Trophoblast cell (in vitro differentiated cells and primary cell): ENCODE results near the gene MRPS7.
"Not testable (repeated sequence)": the region's sequence is repeated elsewhere in the genome, so short reads cannot be mapped to it uniquely, and the experiment has no call there.

Experiments
- DNase-seq, 2 donors: peaks; one replicate each; pipeline ENCODE4 v3.0.0-alpha.2; 2016
- H2AFZ ChIP-seq: 2 replicates; pipeline ENCODE4 v1.6.1; 2013; ENCODE audit warnings: low read length, moderate library complexity, mild to moderate bottlenecking; ENCODE audit not compliant: insufficient read depth, poor library complexity
- H2AK5ac ChIP-seq: 2 replicates; pipeline ENCODE4 v1.6.1; 2013; ENCODE audit warnings: mild to moderate bottlenecking, low read length
- H2BK120ac ChIP-seq: 2 replicates; pipeline ENCODE4 v1.6.1; 2013; ENCODE audit warnings: low read length, mild to moderate bottlenecking, moderate library complexity; ENCODE audit not compliant: insufficient read depth, poor library complexity
- H2BK12ac ChIP-seq: 2 replicates; pipeline ENCODE4 v1.6.1; 2013; ENCODE audit warnings: mild to moderate bottlenecking, low read length, moderate library complexity
- H2BK5ac ChIP-seq: 2 replicates; pipeline ENCODE4 v1.6.1; 2013; ENCODE audit warnings: low read length, low read depth, moderate library complexity, mild to moderate bottlenecking; ENCODE audit not compliant: poor library complexity
- H3K14ac ChIP-seq: 2 replicates; pipeline ENCODE4 v1.6.1; 2013; ENCODE audit warnings: mild to moderate bottlenecking, low read length
- H3K18ac ChIP-seq: 2 replicates; pipeline ENCODE4 v1.6.1; 2013; ENCODE audit warnings: mild to moderate bottlenecking, low read length
- H3K23ac ChIP-seq: 2 replicates; pipeline ENCODE4 v1.6.1; 2013; ENCODE audit warnings: low read length
- H3K27ac ChIP-seq: 2 replicates; pipeline ENCODE4 v1.5.1; 2013; ENCODE audit warnings: low read depth, mild to moderate bottlenecking, inconsistent platforms, low read length, moderate library complexity
- H3K27me3 ChIP-seq: 2 replicates; pipeline ENCODE4 v1.6.1; 2013; ENCODE audit warnings: inconsistent platforms, mild to moderate bottlenecking, low read length, moderate library complexity; ENCODE audit not compliant: insufficient read depth
- H3K36me3 ChIP-seq, 2 experiments: 1 replicate in 1 of 2; 2 replicates in 1 of 2; pipeline ENCODE4 v1.6.1; 2013; ENCODE audit warnings: low read length in 2 of 2, mild to moderate bottlenecking in 2 of 2, moderate library complexity in 1 of 2; ENCODE audit not compliant: insufficient read depth in 2 of 2, control insufficient read depth in 1 of 2
- H3K4ac ChIP-seq: 2 replicates; pipeline ENCODE4 v1.6.1; 2013; ENCODE audit warnings: low read depth, mild to moderate bottlenecking, low read length, moderate library complexity
- H3K4me1 ChIP-seq, 2 experiments: 1 replicate in 1 of 2; 2 replicates in 1 of 2; pipeline ENCODE4 v1.6.1; 2013; ENCODE audit warnings: low read length in 2 of 2, mild to moderate bottlenecking in 2 of 2, moderate library complexity in 1 of 2; ENCODE audit not compliant: insufficient read depth in 2 of 2, control insufficient read depth in 1 of 2
- H3K4me2 ChIP-seq: 2 replicates; pipeline ENCODE4 v1.6.1; 2013; ENCODE audit warnings: inconsistent platforms, mild to moderate bottlenecking, low read length, moderate library complexity
- H3K4me3 ChIP-seq: 2 replicates; pipeline ENCODE4 v1.5.1; 2013; ENCODE audit warnings: mild to moderate bottlenecking, low read depth, low read length, inconsistent platforms
- H3K79me1 ChIP-seq: one replicate; pipeline ENCODE4 v1.6.1; 2013; ENCODE audit warnings: low read length
- H3K79me2 ChIP-seq: 2 replicates; pipeline ENCODE4 v1.6.1; 2013; ENCODE audit warnings: low read length, mild to moderate bottlenecking; ENCODE audit not compliant: control insufficient read depth, insufficient read depth, poor library complexity
- H3K9ac ChIP-seq: 2 replicates; pipeline ENCODE4 v1.6.1; 2013; ENCODE audit warnings: mild to moderate bottlenecking, low read length
- H3K9me3 ChIP-seq: 2 replicates; pipeline ENCODE4 v1.6.1; 2013; ENCODE audit warnings: low read depth, mild to moderate bottlenecking, control low read depth, inconsistent platforms, low read length; ENCODE audit not compliant: insufficient read depth
- H4K12ac ChIP-seq: 2 replicates; pipeline ENCODE4 v1.6.1; 2013; ENCODE audit warnings: low read depth, mild to moderate bottlenecking, low read length, moderate library complexity
- H4K8ac ChIP-seq: 2 replicates; pipeline ENCODE4 v1.6.1; 2013; ENCODE audit warnings: low read depth, mild to moderate bottlenecking, low read length, moderate library complexity
- H4K91ac ChIP-seq: one replicate; pipeline ENCODE4 v1.6.1; 2013; ENCODE audit warnings: low read depth, mild to moderate bottlenecking, low read length, moderate library complexity
- WGBS: extraction: QIAGEN DNeasy Blood & Tissue Kit; methylation state at CpG from one replicate; pipeline ENCODE4 v1.1.7; 2013; ENCODE audit warnings: missing lambda C conversion rate; ENCODE audit not compliant: insufficient read length, insufficient coverage; ENCODE audit errors: extremely low coverage; 5-methylcytosine and 5-hydroxymethylcytosine counted together

MRPS7 gene

DNA sequence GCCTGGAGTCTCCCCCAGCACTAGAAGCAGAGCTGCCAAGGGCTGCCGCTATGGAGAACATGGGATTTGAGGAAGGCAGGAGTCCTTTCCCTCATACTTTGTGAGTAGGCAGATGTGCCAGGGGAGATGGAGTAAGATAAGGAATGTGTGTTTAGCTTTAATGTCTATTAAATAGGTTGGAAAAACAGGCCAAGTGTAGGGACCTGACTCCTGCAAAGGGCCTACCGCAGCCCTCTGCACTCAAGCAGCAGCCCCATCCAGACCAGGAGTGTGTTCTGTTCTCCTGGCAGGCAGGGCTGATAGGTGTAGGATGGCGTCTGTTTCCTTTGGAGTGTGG is 11.1 kb downstream of the MRPS7 start:
- H3K14ac ChIP-seq: no peak overlapping the region
- no peak overlapping the region for H4K8ac ChIP-seq
- peaks cover 2% of the 10 kb centered on the region for H3K9me3 ChIP-seq
- H3K4me1 ChIP-seq: peaks cover 4 to 10% of the 10 kb centered on the region in 2 experiments
- H2AFZ ChIP-seq: no peak overlapping the region
- no peak overlapping the region for H2BK120ac ChIP-seq
- WGBS: no CpG with 5 or more reads among the region's 3 CpGs
- no peaks in the 10 kb centered on the region for H3K27me3 ChIP-seq
- H3K79me1 ChIP-seq: peaks cover 10% of the 10 kb centered on the region
- H3K4me3 ChIP-seq: no peak overlapping the region
- no peak overlapping the region for H3K4ac ChIP-seq
- peaks cover 3% of the 10 kb centered on the region in 2 experiments for H3K36me3 ChIP-seq
- H3K4me2 ChIP-seq: no peak overlapping the region
- no peak overlapping the region for H4K12ac ChIP-seq
- H4K91ac ChIP-seq: no peak overlapping the region
- H2BK5ac ChIP-seq: no peak overlapping the region
- no peak overlapping the region for H3K18ac ChIP-seq
- no peak overlapping the region for H2BK12ac ChIP-seq
- H3K9ac ChIP-seq: no peak overlapping the region
- peaks cover 5% of the 10 kb centered on the region for H3K79me2 ChIP-seq
- no peak overlapping the region for H3K23ac ChIP-seq
- no peak overlapping the region for H2AK5ac ChIP-seq
- DNase-seq: no peak
- H3K27ac ChIP-seq: no peak overlapping the region

GRCh38 chr17:75273977-75274708 is 12.5 kb downstream of the MRPS7 start:
- Histone ChIP-seq H2BK5ac (no peak overlapping the region), H3K4me3 (no peak overlapping the region), H3K23ac (no peak overlapping the region), H2BK12ac (no peak overlapping the region), H3K79me1 (peaks cover 10% of the 10 kb centered on the region), H4K91ac (no peak overlapping the region), H3K4me1 (peaks cover 4 to 10% of the 10 kb centered on the region in 2 experiments), H3K4me2 (no peak overlapping the region), H3K9ac (no peak overlapping the region), H2AK5ac (no peak overlapping the region), H3K9me3 (peaks cover 2% of the 10 kb centered on the region), H3K4ac (no peak overlapping the region), H4K8ac (no peak overlapping the region), H3K79me2 (peaks cover 5% of the 10 kb centered on the region), H2AFZ (no peak overlapping the region), H2BK120ac (no peak overlapping the region), H3K27me3 (no peaks in the 10 kb centered on the region), H3K27ac (no peak overlapping the region), H3K14ac (no peak overlapping the region), H3K36me3 (peaks cover 3% of the 10 kb centered on the region in 2 experiments), H4K12ac (no peak overlapping the region), H3K18ac (no peak overlapping the region)
- WGBS: no CpG with 5 or more reads among the region's 7 CpGs
- DNase-seq: no peak

DNA sequence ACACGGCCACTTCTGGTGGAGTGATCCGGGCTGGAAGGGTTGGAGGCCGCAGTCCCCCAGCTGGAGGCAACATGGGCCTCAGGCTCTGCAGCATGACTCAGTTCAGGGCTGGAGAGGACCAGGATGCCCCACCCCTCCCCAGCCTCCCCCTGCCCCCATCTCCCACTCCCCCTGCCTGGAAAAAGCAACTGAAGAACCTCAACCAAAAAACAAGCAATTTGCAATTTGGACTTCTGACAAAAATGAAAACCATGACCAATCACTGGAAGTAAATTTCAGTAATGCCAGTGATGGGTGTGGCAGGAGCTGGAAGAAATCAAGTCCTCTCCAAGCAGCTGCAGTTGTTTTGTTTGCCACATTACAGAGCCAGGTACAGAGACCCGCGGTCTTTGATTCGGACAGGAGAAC is 16.0 kb downstream of the MRPS7 start:
- peak; percentile 79 to 80 for DNase-seq
- H4K8ac ChIP-seq: no peak overlapping the region
- no peak overlapping the region for H3K27ac ChIP-seq
- H3K23ac ChIP-seq: no peak overlapping the region
- H3K9ac ChIP-seq: no peak overlapping the region
- no peak overlapping the region for H4K91ac ChIP-seq
- no peak overlapping the region for H2BK120ac ChIP-seq
- peaks cover 2% of the 10 kb centered on the region for H3K9me3 ChIP-seq
- H3K4ac ChIP-seq: no peak overlapping the region
- H3K14ac ChIP-seq: no peak overlapping the region
- H3K4me2 ChIP-seq: no peak overlapping the region
- no peak overlapping the region for H2BK12ac ChIP-seq
- H3K18ac ChIP-seq: no peak overlapping the region
- H4K12ac ChIP-seq: no peak overlapping the region
- no peaks in the 10 kb centered on the region for H3K27me3 ChIP-seq
- H3K4me3 ChIP-seq: no peak overlapping the region
- no peaks in the 10 kb centered on the region for H3K79me1 ChIP-seq
- peaks cover 3 to 5% of the 10 kb centered on the region in 2 experiments for H3K36me3 ChIP-seq
- no peak overlapping the region for H2BK5ac ChIP-seq
- H3K4me1 ChIP-seq: peaks cover 3 to 4% of the 10 kb centered on the region in 2 experiments
- no peaks in the 10 kb centered on the region for H3K79me2 ChIP-seq
- no CpG with 5 or more reads among the region's 6 CpGs for WGBS
- no peak overlapping the region for H2AFZ ChIP-seq
- no peak overlapping the region for H2AK5ac ChIP-seq

DNA sequence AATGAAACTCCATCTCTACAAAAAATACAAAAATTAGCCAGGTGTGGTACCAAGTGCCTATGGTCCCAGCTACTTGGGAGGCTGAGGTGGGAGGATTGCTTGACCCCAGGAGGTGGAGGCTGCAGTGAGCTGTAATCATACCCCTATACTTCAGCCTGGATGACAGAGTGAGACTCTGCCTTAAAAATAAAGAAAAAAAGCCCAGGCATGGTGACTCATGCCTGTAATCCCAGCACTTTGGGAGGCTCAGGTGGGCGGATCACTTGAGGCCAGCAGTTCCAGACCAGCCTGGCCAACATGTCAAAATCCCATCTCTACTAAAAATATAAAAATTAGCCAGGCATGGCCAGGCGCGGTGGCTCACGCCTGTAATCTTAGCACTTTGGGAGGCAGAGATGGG is 18.5 kb downstream of the MRPS7 start:
- H3K4me3 ChIP-seq, H3K27ac ChIP-seq, H2BK120ac ChIP-seq, H2BK12ac ChIP-seq, H2AFZ ChIP-seq, H4K8ac ChIP-seq, H3K79me2 ChIP-seq, H2BK5ac ChIP-seq, H4K91ac ChIP-seq, DNase-seq, H3K4me1 ChIP-seq, H3K23ac ChIP-seq, H3K79me1 ChIP-seq, H3K9ac ChIP-seq, H3K27me3 ChIP-seq, H3K36me3 ChIP-seq, H3K14ac ChIP-seq, H3K9me3 ChIP-seq, H2AK5ac ChIP-seq, H3K18ac ChIP-seq, H3K4ac ChIP-seq, H4K12ac ChIP-seq, H3K4me2 ChIP-seq: not testable (repeated sequence)
- WGBS: no CpG with 5 or more reads among the region's 4 CpGs
